ENCODE results near the gene KCNIP3.

Gene KCNIP3

DNA sequence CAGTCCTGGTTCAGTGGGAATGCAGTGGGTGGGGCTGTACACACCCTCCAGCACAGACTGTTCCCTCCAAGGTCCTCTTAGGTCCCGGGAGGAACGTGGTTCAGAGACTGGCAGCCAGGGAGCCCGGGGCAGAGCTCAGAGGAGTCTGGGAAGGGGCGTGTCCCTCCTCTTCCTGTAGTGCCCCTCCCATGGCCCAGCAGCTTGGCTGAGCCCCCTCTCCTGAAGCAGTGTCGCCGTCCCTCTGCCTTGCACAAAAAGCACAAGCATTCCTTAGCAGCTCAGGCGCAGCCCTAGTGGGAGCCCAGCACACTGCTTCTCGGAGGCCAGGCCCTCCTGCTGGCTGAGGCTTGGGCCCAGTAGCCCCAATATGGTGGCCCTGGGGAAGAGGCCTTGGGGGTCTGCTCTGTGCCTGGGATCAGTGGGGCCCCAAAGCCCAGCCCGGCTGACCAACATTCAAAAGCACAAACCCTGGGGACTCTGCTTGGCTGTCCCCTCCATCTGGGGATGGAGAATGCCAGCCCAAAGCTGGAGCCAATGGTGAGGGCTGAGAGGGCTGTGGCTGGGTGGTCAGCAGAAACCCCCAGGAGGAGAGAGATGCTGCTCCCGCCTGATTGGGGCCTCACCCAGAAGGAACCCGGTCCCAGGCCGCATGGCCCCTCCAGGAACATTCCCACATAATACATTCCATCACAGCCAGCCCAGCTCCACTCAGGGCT, 87.9 kb downstream of the KCNIP3 start:
- no peaks in the 10 kb centered on the region for H3K36me3 ChIP-seq (ENCODE audit: insufficient read depth, insufficient read length, low read length)
- H3K27me3 ChIP-seq (ENCODE audit: insufficient read depth, insufficient read length) = peaks cover 18% of the 10 kb centered on the region
- H3K4me1 ChIP-seq (ENCODE audit: insufficient read depth, insufficient read length) = peaks cover 18% of the 10 kb centered on the region
- DNase-seq (ENCODE audit: low read depth, low spot score) = no peak
- TF ChIP-seq SUZ12 (IDR thresholded peaks at IDR 0.05; ENCODE audit: extremely low read depth, insufficient read depth, insufficient read length) (no peak), YY1 (IDR thresholded peaks at IDR 0.05; ENCODE audit: insufficient read depth, insufficient read length) (no peak), ZNF274 (IDR thresholded peaks at IDR 0.05; ENCODE audit: low read depth, low read length) (no peak)
- H3K9me3 ChIP-seq (ENCODE audit: insufficient read depth, low read length) = no peaks in the 10 kb centered on the region
- no peak overlapping the region for H3K9ac ChIP-seq (ENCODE audit: insufficient read length, low read depth)
- H3K4me3 ChIP-seq (ENCODE audit: insufficient read length, low read depth) = no peak overlapping the region

DNA sequence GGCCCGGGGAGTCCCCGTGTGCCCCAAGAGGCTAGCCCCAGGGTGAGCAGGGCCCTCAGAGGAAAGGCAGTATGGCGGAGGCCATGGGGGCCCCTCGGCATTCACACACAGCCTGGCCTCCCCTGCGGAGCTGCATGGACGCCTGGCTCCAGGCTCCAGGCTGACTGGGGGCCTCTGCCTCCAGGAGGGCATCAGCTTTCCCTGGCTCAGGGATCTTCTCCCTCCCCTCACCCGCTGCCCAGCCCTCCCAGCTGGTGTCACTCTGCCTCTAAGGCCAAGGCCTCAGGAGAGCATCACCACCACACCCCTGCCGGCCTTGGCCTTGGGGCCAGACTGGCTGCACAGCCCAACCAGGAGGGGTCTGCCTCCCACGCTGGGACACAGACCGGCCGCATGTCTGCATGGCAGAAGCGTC, 88.4 kb downstream of the KCNIP3 start:
- TF ChIP-seq YY1 (IDR thresholded peaks at IDR 0.05; ENCODE audit: insufficient read depth, insufficient read length) (no peak), ZNF274 (IDR thresholded peaks at IDR 0.05; ENCODE audit: low read depth, low read length) (no peak), SUZ12 (IDR thresholded peaks at IDR 0.05; ENCODE audit: extremely low read depth, insufficient read depth, insufficient read length) (no peak)
- DNase-seq (ENCODE audit: low read depth, low spot score) = no peak

DNA sequence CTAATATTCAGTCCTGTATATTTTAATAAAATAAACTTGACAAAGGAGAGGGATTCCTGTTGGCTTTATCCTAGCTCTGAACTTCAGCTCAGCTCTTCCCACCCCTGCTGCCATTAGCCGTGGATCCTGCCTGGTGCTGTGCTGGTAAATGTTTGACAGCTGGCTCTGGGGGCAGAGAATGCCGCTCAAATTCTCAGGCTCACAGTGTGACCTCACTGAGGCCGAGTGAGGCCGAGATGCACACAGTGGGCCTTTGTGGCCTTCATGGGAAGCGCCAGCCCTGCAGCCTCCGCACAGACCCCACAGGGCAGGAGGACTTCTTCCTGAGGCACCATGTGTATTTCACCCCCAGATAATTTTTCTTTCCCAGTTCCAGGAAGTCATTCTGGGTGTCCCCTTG, 88.9 kb downstream of the KCNIP3 start:
- DNase-seq (ENCODE audit: low read depth, low spot score) = no peak
- H3K9me3 ChIP-seq (ENCODE audit: insufficient read depth, low read length) = no peaks in the 10 kb centered on the region
- H3K4me3 ChIP-seq (ENCODE audit: insufficient read length, low read depth) = no peak overlapping the region
- peaks cover 18% of the 10 kb centered on the region for H3K4me1 ChIP-seq (ENCODE audit: insufficient read depth, insufficient read length)
- H3K9ac ChIP-seq (ENCODE audit: insufficient read length, low read depth) = no peak overlapping the region
- H3K27me3 ChIP-seq (ENCODE audit: insufficient read depth, insufficient read length) = peaks cover 23% of the 10 kb centered on the region
- no peak for TF ChIP-seq SUZ12 (IDR thresholded peaks at IDR 0.05; ENCODE audit: extremely low read depth, insufficient read depth, insufficient read length)
- H3K36me3 ChIP-seq (ENCODE audit: insufficient read depth, insufficient read length, low read length) = no peaks in the 10 kb centered on the region

More for the DNA sequence above, 88.4 kb downstream of the KCNIP3 start:
- no peak overlapping the region for H3K4me3 ChIP-seq (ENCODE audit: insufficient read length, low read depth)
- no peaks in the 10 kb centered on the region for H3K36me3 ChIP-seq (ENCODE audit: insufficient read depth, insufficient read length, low read length)
- H3K9ac ChIP-seq (ENCODE audit: insufficient read length, low read depth) = no peak overlapping the region
- H3K4me1 ChIP-seq (ENCODE audit: insufficient read depth, insufficient read length) = peaks cover 18% of the 10 kb centered on the region
- peaks cover 23% of the 10 kb centered on the region for H3K27me3 ChIP-seq (ENCODE audit: insufficient read depth, insufficient read length)
- H3K9me3 ChIP-seq (ENCODE audit: insufficient read depth, low read length) = no peaks in the 10 kb centered on the region

DNA sequence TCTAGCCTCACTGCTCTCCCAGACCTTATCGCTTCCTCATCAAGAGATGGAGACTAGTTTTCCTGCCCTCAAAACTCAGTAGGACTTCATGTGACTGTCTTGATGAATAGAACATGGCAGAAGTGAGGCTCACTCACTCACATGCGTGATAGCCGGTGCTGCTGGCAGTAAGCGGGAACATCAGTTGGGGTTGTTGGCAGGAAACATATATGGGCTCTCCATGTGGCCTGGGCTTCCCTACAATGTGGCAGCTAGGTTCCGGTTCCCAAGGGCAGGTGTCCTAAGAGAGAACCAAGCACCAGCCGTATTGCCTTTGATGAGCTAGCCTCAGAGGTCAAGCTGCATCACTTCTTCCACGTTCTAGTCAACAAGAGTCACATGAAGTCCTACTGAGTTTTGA, 90.2 kb downstream of the KCNIP3 start:
- no peaks in the 10 kb centered on the region for H3K9me3 ChIP-seq (ENCODE audit: insufficient read depth, low read length)
- no peak for TF ChIP-seq YY1 (IDR thresholded peaks at IDR 0.05; ENCODE audit: insufficient read depth, insufficient read length)
- no peak for TF ChIP-seq ZNF274 (IDR thresholded peaks at IDR 0.05; ENCODE audit: low read depth, low read length)
- TF ChIP-seq SUZ12 (IDR thresholded peaks at IDR 0.05; ENCODE audit: extremely low read depth, insufficient read depth, insufficient read length) = no peak
- H3K4me3 ChIP-seq (ENCODE audit: insufficient read length, low read depth) = no peak overlapping the region
- H3K27me3 ChIP-seq (ENCODE audit: insufficient read depth, insufficient read length) = peaks cover 23% of the 10 kb centered on the region
- peaks cover 18% of the 10 kb centered on the region for H3K4me1 ChIP-seq (ENCODE audit: insufficient read depth, insufficient read length)
- no peak for DNase-seq (ENCODE audit: low read depth, low spot score)
- no peaks in the 10 kb centered on the region for H3K36me3 ChIP-seq (ENCODE audit: insufficient read depth, insufficient read length, low read length)
- H3K9ac ChIP-seq (ENCODE audit: insufficient read length, low read depth) = no peak overlapping the region

DNA sequence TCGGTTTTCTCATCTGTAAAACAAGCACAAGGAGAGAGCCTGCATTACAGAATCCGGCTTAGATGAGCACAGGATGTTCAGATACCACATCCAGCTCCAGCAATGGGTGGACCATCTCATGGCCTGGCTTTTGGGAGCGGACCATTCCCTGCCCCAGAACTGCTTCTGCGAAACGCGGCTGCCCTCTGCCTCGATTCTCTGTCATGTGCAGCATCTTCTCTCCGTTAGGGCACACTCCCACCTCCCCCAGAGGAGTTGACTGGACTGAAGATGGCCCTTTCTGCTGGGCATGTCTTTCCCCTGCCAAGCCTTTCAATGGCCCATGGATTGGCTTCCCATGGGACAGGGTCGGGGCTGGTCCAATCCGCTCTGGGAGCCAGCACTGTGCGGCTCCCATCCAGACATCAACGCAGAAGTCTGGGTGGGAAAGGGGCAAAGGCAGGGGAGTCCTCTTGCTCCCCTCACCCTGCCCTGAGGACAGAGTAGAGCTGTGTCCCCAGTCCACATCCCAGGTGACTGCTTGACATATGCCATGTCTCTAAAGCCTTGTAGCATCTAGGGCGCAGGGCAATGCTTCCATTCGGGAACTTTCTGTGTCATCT, 91.0 kb downstream of the KCNIP3 start:
- Histone ChIP-seq H3K27me3 (ENCODE audit: insufficient read depth, insufficient read length) (peaks cover 23% of the 10 kb centered on the region), H3K9ac (ENCODE audit: insufficient read length, low read depth) (no peak overlapping the region), H3K4me3 (ENCODE audit: insufficient read length, low read depth) (no peak overlapping the region), H3K9me3 (ENCODE audit: insufficient read depth, low read length) (no peaks in the 10 kb centered on the region), H3K4me1 (ENCODE audit: insufficient read depth, insufficient read length) (peaks cover 18% of the 10 kb centered on the region), H3K36me3 (ENCODE audit: insufficient read depth, insufficient read length, low read length) (no peaks in the 10 kb centered on the region)
- no peak for DNase-seq (ENCODE audit: low read depth, low spot score)
- TF ChIP-seq ZNF274 (IDR thresholded peaks at IDR 0.05; ENCODE audit: low read depth, low read length) (no peak), YY1 (IDR thresholded peaks at IDR 0.05; ENCODE audit: insufficient read depth, insufficient read length) (no peak), SUZ12 (IDR thresholded peaks at IDR 0.05; ENCODE audit: extremely low read depth, insufficient read depth, insufficient read length) (no peak)

DNA sequence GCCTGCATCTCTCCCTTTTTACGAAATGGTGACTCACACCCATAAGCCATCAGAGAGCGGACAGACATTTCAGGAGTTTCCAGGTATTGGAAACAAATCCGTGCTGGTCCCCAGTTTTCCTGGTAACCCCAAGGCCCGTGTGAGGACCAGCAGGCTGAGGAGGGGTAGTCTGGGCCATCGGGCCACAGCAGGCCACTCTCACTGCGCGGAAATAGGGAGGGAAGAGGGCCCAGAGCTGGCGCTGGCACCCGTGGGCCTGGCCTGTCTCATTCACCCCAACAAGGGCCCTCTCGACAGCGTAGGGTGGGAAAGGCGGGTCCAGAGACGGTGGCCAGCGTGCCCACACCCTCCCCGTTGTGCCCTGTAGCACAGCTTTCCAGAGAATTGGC, 91.7 kb downstream of the KCNIP3 start:
- no peaks in the 10 kb centered on the region for H3K9me3 ChIP-seq (ENCODE audit: insufficient read depth, low read length)
- H3K4me1 ChIP-seq (ENCODE audit: insufficient read depth, insufficient read length) = peaks cover 18% of the 10 kb centered on the region
- peaks cover 23% of the 10 kb centered on the region for H3K27me3 ChIP-seq (ENCODE audit: insufficient read depth, insufficient read length)
- peak overlapping the region; percentile 63 for H3K9ac ChIP-seq (ENCODE audit: insufficient read length, low read depth)
- TF ChIP-seq ZNF274 (IDR thresholded peaks at IDR 0.05; ENCODE audit: low read depth, low read length) = no peak
- H3K36me3 ChIP-seq (ENCODE audit: insufficient read depth, insufficient read length, low read length) = no peaks in the 10 kb centered on the region
- no peak for DNase-seq (ENCODE audit: low read depth, low spot score)
- H3K4me3 ChIP-seq (ENCODE audit: insufficient read length, low read depth) = no peak overlapping the region

DNA sequence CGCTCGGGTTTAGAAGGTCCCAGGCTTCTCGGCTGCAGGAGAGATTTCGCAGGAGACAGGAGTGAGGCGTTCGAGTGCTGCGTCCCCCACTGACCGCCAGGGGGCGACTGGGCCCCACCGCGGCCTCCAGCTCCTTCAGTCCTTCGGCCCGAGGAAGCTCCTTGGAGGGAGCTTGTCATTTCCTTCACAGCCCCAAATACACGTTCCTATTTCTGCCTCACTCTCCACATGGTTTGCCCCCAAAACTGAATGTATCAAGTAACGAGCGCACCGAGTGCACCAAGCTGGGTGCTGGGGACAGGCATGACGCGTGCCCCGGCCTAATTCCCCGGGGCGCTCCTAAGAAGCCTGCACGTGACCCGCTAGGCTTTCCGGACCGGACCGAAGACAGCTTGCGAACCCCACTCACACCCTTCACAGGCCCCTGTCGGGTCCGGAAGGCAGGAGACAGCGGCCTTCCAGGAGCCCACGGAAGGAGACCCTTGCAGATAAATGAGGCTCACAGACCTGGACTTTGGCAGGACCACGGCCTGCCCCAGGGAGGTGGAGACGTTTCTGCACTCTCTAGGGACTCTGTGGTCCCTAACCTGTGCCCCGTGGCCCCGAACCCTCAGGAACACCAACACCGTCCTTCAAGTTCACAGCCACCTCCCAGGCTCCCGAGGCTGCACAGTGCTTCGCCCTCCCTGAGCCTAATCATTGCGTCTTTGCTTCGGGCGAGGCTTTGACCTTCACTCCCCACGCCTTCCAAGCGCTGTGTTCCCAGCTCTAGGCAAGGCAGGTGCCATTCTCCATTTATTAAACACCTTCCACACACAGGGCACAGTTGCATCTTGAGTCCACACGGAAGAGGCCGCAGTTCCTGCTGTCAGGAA, 92.3 kb downstream of the KCNIP3 start:
- H3K4me1 ChIP-seq (ENCODE audit: insufficient read depth, insufficient read length) = peaks cover 18% of the 10 kb centered on the region
- H3K36me3 ChIP-seq (ENCODE audit: insufficient read depth, insufficient read length, low read length) = no peaks in the 10 kb centered on the region
- H3K27me3 ChIP-seq (ENCODE audit: insufficient read depth, insufficient read length) = peaks cover 23% of the 10 kb centered on the region
- TF ChIP-seq YY1 (IDR thresholded peaks at IDR 0.05; ENCODE audit: insufficient read depth, insufficient read length) (no peak), ZNF274 (IDR thresholded peaks at IDR 0.05; ENCODE audit: low read depth, low read length) (no peak), SUZ12 (IDR thresholded peaks at IDR 0.05; ENCODE audit: extremely low read depth, insufficient read depth, insufficient read length) (no peak)
- peak overlapping the region; percentile 63 for H3K9ac ChIP-seq (ENCODE audit: insufficient read length, low read depth)
- DNase-seq (ENCODE audit: low read depth, low spot score) = peak; percentile 66
- no peaks in the 10 kb centered on the region for H3K9me3 ChIP-seq (ENCODE audit: insufficient read depth, low read length)
- no peak overlapping the region for H3K4me3 ChIP-seq (ENCODE audit: insufficient read length, low read depth)

All from NT2/D1 (cell line).